SK-N-SH (cell line): Measurements from ENCODE around the gene RBM45. TPM values are rescaled to one million over a fixed set of nuclear protein-coding genes. Genes with fewer than 3 reads are reported as not detected.

Experiments
- CTCF ChIA-PET: fragments of 300-600, 350-600 bp; formaldehyde crosslinking; extraction: SDS; loops from one replicate; lab custom pipeline; 2021; lab: Yijun Ruan, JAX
- POLR2A ChIA-PET: fragments of 350-600 bp; sonication (Branson Sonifier 250); formaldehyde crosslinking; extraction: SDS; loops from one replicate; lab custom pipeline; 2020; ENCODE audit warnings: antibody characterized with exemption, inconsistent platforms; lab: Yijun Ruan, JAX
- DNase-seq: peaks from one replicate; pipeline ENCODE4 v3.0.0; 2012
- H2AFZ ChIP-seq: fragments of 200-600 bp; sonication (generic); 2 replicates; pipeline ENCODE4 v1.8.1; 2016; ENCODE audit warnings: antibody characterized with exemption, mild to moderate bottlenecking, low read depth
- H3F3A ChIP-seq: fragments of 200-600 bp; sonication (generic); replicated peaks from 2 replicates; pipeline ENCODE3; 2016; ENCODE audit warnings: antibody characterized with exemption, mild to moderate bottlenecking; ENCODE audit not compliant: insufficient read depth
- H3K27ac ChIP-seq, 2 experiments: fragments of 200-500 bp in 1 of 2; fragments of 200-600 bp in 1 of 2; sonication (Bioruptor generic) in 1 of 2; sonication (generic), shearing (Covaris generic) in 1 of 2; 2 replicates each; pipeline versions ENCODE4 v1.5.1 to v1.6.1; 2014 to 2016; ENCODE audit warnings: low read depth in 2 of 2, inconsistent platforms in 1 of 2, low read length in 1 of 2, mild to moderate bottlenecking in 1 of 2, mixed read lengths in 1 of 2
- H3K27me3 ChIP-seq: fragments of 200-600 bp; sonication (generic), shearing (Covaris generic); 2 replicates; pipeline ENCODE4 v1.6.1; 2016; ENCODE audit warnings: mixed run types; ENCODE audit not compliant: insufficient read depth
- H3K36me3 ChIP-seq, 2 experiments: fragments of 200-500 bp in 1 of 2; fragments of 200-600 bp in 1 of 2; sonication (Bioruptor generic) in 1 of 2; sonication (generic) in 1 of 2; replicated peaks in 1 of 2; 2 replicates each; pipeline versions ENCODE3 to v1.5.1; 2014 to 2016; ENCODE audit warnings: low read length in 1 of 2, mild to moderate bottlenecking in 1 of 2; ENCODE audit not compliant: insufficient read depth in 2 of 2, control insufficient read depth in 1 of 2
- H3K4me1 ChIP-seq, 2 experiments: fragments of 200-500 bp in 1 of 2; fragments of 200-600 bp in 1 of 2; sonication (Bioruptor generic) in 1 of 2; sonication (generic), shearing (Covaris generic) in 1 of 2; 2 replicates each; pipeline versions ENCODE4 v1.5.1 to v1.6.1; 2014 to 2016; ENCODE audit warnings: low read depth in 1 of 2, low read length in 1 of 2, mixed run types in 1 of 2; ENCODE audit not compliant: insufficient read depth in 2 of 2, control insufficient read depth in 1 of 2
- H3K4me2 ChIP-seq: fragments of 200-600 bp; sonication (generic), shearing (Covaris generic); 2 replicates; pipeline ENCODE4 v1.6.1; 2017; ENCODE audit warnings: mixed run types
- H3K4me3 ChIP-seq, 2 experiments: fragments of 200-500 bp in 1 of 2; fragments of 200-600 bp in 1 of 2; sonication (Bioruptor generic) in 1 of 2; sonication (generic), shearing (Covaris generic) in 1 of 2; 2 replicates each; pipeline versions ENCODE4 v1.5.1 to v1.8.1; 2014 to 2016; ENCODE audit warnings: low read depth in 2 of 2, inconsistent platforms in 1 of 2, low read length in 1 of 2, mild to moderate bottlenecking in 1 of 2, mixed read lengths in 1 of 2, moderate library complexity in 1 of 2
- H3K79me2 ChIP-seq: fragments of 200-600 bp; sonication (generic); 2 replicates; pipeline ENCODE4 v1.8.1; 2017; ENCODE audit warnings: mild to moderate bottlenecking; ENCODE audit not compliant: insufficient read depth
- H3K9ac ChIP-seq: fragments of 200-600 bp; sonication (generic); 2 replicates; pipeline ENCODE4 v1.6.1; 2017; ENCODE audit warnings: mixed run types
- H3K9me2 ChIP-seq: fragments of 200-600 bp; sonication (generic); 2 replicates; pipeline ENCODE4 v1.6.1; 2017; ENCODE audit warnings: mixed run types
- H3K9me3 ChIP-seq: fragments of 200-600 bp; sonication (generic); 2 replicates; pipeline ENCODE4 v1.6.1; 2017; ENCODE audit warnings: mixed run types, mild to moderate bottlenecking, moderate library complexity
- H4K20me1 ChIP-seq: fragments of 200-600 bp; sonication (generic); 2 replicates; pipeline ENCODE4 v1.6.1; 2017; ENCODE audit warnings: mild to moderate bottlenecking, mixed run types; ENCODE audit not compliant: insufficient read depth
- ELF1 ChIP-seq: IDR thresholded peaks from 2 replicates; pipeline ENCODE4 v1.4.0; 2012
- RCOR1 ChIP-seq: fragments of 150-350 bp; IDR thresholded peaks from 2 replicates; pipeline ENCODE4 v1.6.1; 2017; ENCODE audit warnings: antibody characterized with exemption, low read length
- RFX5 ChIP-seq: IDR thresholded peaks from 2 replicates; pipeline ENCODE4 v1.6.1; 2012; ENCODE audit warnings: mild to moderate bottlenecking, improper control_type of control experiment, low read length
- SMC3 ChIP-seq: IDR thresholded peaks from 2 replicates; pipeline ENCODE4 v1.6.1; 2012; ENCODE audit warnings: low read depth, low read length, improper control_type of control experiment
- USF2 ChIP-seq: fragments of 150-350 bp; IDR thresholded peaks from 2 replicates; pipeline ENCODE4 v1.6.1; 2017; ENCODE audit warnings: antibody characterized with exemption, low read length, low read depth, borderline replicate concordance
- WGBS: methylation state at CpG from one replicate; pipeline ENCODE4 v1.1.6; 2017; ENCODE audit warnings: low lambda C conversion rate; 5-methylcytosine and 5-hydroxymethylcytosine counted together
- polyA plus RNA-seq, 3 experiments: library from polyadenylated mRNA; depleted of rRNA; stranded (reverse); fragments of >200 nt; gene quantifications; 2 replicates each; pipeline ENCODE4 v1.2.3, GENCODE V29; 2012
- TF ChIP-seq, protein P1 (sequence below): fragments of 200-600 bp; sonication (generic); IDR thresholded peaks from 2 replicates; pipeline ENCODE4 v1.6.1; 2017; ENCODE audit warnings: antibody characterized with exemption, mild to moderate bottlenecking, moderate library complexity

Gene RBM45
- polyA plus RNA-seq, 1 of the 3 experiments (the other 2 are of a cell fraction) = 7.0 TPM

DNA sequence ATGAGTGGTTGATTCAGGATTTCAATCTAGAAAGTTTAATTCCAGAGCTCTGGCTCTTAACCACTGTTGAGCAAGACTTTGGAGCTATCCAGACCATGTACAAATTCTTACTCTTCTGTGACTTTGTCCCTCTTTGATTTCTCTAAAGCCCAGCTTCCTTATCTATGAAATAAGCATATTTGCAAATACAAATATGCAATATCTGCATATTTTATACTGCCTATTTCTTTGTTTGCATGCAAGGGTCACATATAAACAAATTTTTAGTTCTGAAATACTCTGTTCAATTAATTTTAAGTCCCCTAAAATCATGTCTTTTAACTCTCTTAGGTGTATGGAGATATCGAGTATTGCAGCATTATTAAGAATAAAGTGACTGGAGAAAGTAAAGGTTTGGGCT, 5.5 kb downstream of the RBM45 start (continued):
- TF ChIP-seq USF2 (no peak), RFX5 (no peak), SMC3 (no peak)
- TF ChIP-seq, all 33 proteins: peak for 0

GRCh38 chr2:178119179-178119922, 7.1 kb downstream of the RBM45 start:
- H3K9me3 ChIP-seq = no peaks in the 10 kb centered on the region
- peaks cover 66 to 77% of the 10 kb centered on the region in 2 experiments for H3K36me3 ChIP-seq
- peaks cover 0 to 2% of the 10 kb centered on the region in 2 experiments; a peak in 1 of 4 replicates for H3K4me1 ChIP-seq
- no peaks in the 10 kb centered on the region for H3K27me3 ChIP-seq
- H3F3A ChIP-seq = no peaks in the 10 kb centered on the region
- H3K9ac ChIP-seq = no peak overlapping the region
- CTCF ChIA-PET = interaction anchor here (0.7 to 11.9 kb wide), 8 partner anchors 8 to 300 kb away, joined by 3 to 153 read pairs (median 4); no protein-coding TSS in a partner anchor
- no peak overlapping the region for H3K27ac ChIP-seq
- 0 out of 2 replicates have a peak, but pooled peaks cover 3% of the 10 kb centered on the region for H3K79me2 ChIP-seq
- DNase-seq = no peak
- no peaks in the 10 kb centered on the region for H4K20me1 ChIP-seq
- no peak overlapping the region for H3K4me2 ChIP-seq
- POLR2A ChIA-PET = no interaction called here
- no peak overlapping the region for H2AFZ ChIP-seq
- no peak overlapping the region for H3K4me3 ChIP-seq
- H3K9me2 ChIP-seq = no peaks in the 10 kb centered on the region
- 96% methylated on average over 3 of the region's 3 CpGs for WGBS
- TF ChIP-seq, protein P1, sequence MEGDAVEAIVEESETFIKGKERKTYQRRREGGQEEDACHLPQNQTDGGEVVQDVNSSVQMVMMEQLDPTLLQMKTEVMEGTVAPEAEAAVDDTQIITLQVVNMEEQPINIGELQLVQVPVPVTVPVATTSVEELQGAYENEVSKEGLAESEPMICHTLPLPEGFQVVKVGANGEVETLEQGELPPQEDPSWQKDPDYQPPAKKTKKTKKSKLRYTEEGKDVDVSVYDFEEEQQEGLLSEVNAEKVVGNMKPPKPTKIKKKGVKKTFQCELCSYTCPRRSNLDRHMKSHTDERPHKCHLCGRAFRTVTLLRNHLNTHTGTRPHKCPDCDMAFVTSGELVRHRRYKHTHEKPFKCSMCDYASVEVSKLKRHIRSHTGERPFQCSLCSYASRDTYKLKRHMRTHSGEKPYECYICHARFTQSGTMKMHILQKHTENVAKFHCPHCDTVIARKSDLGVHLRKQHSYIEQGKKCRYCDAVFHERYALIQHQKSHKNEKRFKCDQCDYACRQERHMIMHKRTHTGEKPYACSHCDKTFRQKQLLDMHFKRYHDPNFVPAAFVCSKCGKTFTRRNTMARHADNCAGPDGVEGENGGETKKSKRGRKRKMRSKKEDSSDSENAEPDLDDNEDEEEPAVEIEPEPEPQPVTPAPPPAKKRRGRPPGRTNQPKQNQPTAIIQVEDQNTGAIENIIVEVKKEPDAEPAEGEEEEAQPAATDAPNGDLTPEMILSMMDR = no peak
- no peak for TF ChIP-seq RCOR1

- no peak for DNase-seq
- Histone ChIP-seq H3K9me3 (no peaks in the 10 kb centered on the region), H4K20me1 (no peaks in the 10 kb centered on the region), H3K36me3 (peaks cover 76 to 82% of the 10 kb centered on the region in 2 experiments), H3K79me2 (no peaks in the 10 kb centered on the region), H2AFZ (no peak overlapping the region), H3K27me3 (no peaks in the 10 kb centered on the region), H3K27ac (no peak overlapping the region), H3F3A (no peaks in the 10 kb centered on the region), H3K9me2 (no peaks in the 10 kb centered on the region), H3K4me2 (no peak overlapping the region), H3K4me3 (no peak overlapping the region), H3K9ac (no peak overlapping the region), H3K4me1 (peaks cover 0 to 2% of the 10 kb centered on the region in 2 experiments; a peak in 1 of 4 replicates)
- POLR2A ChIA-PET = no interaction called here
- 91% methylated on average over 2 of the region's 2 CpGs for WGBS
- no peak for TF ChIP-seq SMC3
- TF ChIP-seq ELF1 = no peak
- no peak for TF ChIP-seq USF2
- TF ChIP-seq, all 33 proteins: peak for 0
- CTCF ChIA-PET = interaction anchor here (0.7 to 12.1 kb wide), 5 partner anchors 7 to 296 kb away, joined by 3 to 153 read pairs (median 7); partner anchors contain the start of gene RBM45
Observed at GRCh38 chr2:178123163-178123562, 10.9 kb downstream of the RBM45 start.
